Esophagus squamous epithelium (tissue), 5 donors: ENCODE results near the gene ESR2. TPM values are rescaled to one million over a fixed set of nuclear protein-coding genes. Genes with fewer than 3 reads are reported as not detected.

ENCODE experiments used
- DNase-seq: peaks from one replicate; lab custom pipeline; 2025; lab: John Stamatoyannopoulos, UW
- H3K27ac ChIP-seq, 4 donors: fragments of 200-600 bp; sonication (generic); one replicate each; pipeline ENCODE4 v1.5.1; 2016 to 2019; ENCODE audit warnings: mild to moderate bottlenecking in 1 of 4
- H3K27me3 ChIP-seq, 4 donors: fragments of 200-600 bp; sonication (generic); 1 replicate in 3 of 4; 2 replicates in 1 of 4; pipeline versions ENCODE4 v1.5.1 to v1.6.0; 2017 to 2021; ENCODE audit warnings: antibody characterized with exemption in 1 of 4
- H3K36me3 ChIP-seq, 3 donors: fragments of 200-600 bp; sonication (generic); one replicate each; pipeline ENCODE4 v1.5.1; 2016 to 2019
- H3K4me1 ChIP-seq, 3 donors: fragments of 200-600 bp; sonication (generic); one replicate each; pipeline ENCODE4 v1.5.1; 2017 to 2019
- H3K4me3 ChIP-seq, 4 donors: fragments of 200-600 bp; sonication (generic); 1 replicate in 3 of 4; 2 replicates in 1 of 4; pipeline ENCODE4 v1.5.1; 2016 to 2019; ENCODE audit warnings: mild to moderate bottlenecking in 2 of 4, moderate library complexity in 1 of 4
- H3K9me3 ChIP-seq, 3 donors: fragments of 200-600 bp; sonication (generic); one replicate each; pipeline ENCODE4 v1.5.1; 2016 to 2019
- POLR2A ChIP-seq, 4 donors: fragments of 450-650 bp; IDR thresholded peaks; one replicate each; pipeline ENCODE4 v1.6.1; 2017; ENCODE audit warnings: antibody characterized with exemption in 4 of 4, mild to moderate bottlenecking in 4 of 4, moderate library complexity in 3 of 4
- whole genome bisulfite sequencing, 2 donors: methylation state at CpG; one replicate each; pipeline ENCODE4 v1.1.5; 2018; 5-methylcytosine and 5-hydroxymethylcytosine counted together
- intact Hi-C: fragments of 100-400 bp; cut with DNase I; formaldehyde crosslinking; loops from one replicate; pipeline ENCODE4 v1.15.0; 2022
- total RNA-seq, 4 donors: library from RNA; depleted of rRNA; stranded (reverse); fragments of >200 nt; gene quantifications; one replicate each; pipeline ENCODE4 v1.1.0, GENCODE V29; 2016
- TF ChIP-seq, protein P1 (sequence below), 6 experiments: fragments of 450-650 bp in 4 of 6; fragments of 200-600 bp in 2 of 6; sonication (generic) in 2 of 6; IDR thresholded peaks; one replicate each; pipeline ENCODE4 v1.5.1; 2016 to 2019; ENCODE audit warnings: antibody characterized with exemption in 6 of 6, mild to moderate bottlenecking in 4 of 6, moderate library complexity in 4 of 6
- donor health status: DM: yes; HTN: yes; CAD: no.

ESR2 gene
- total RNA-seq, 4 donors from 2014 or later = 0.29 to 2.7 (median 0.31) TPM; not detected in 1

DNA sequence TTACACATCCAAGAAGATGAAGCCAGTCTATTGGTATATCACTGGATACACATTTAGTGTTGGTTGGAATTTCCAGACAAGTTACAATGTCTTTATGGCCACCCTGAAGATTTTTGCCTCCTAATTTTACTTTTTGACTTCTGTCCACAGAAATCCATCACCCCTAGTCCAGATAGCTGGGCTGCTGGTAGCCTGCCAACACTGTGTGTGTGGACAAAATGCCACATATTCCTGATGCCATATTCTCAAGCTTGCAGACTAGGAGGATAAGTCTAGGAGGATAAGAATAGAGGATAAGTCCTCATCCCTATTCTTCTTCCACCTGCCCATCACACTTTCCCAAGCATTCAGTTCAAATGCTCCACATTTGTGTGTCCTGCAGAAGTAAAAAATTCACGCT lies 4.6 kb downstream of the ESR2 start:
- whole genome bisulfite sequencing, 2 donors = 93 to 100% methylated on average over 1 of the region's 1 CpG
- intact Hi-C loops = no loop called here

DNA sequence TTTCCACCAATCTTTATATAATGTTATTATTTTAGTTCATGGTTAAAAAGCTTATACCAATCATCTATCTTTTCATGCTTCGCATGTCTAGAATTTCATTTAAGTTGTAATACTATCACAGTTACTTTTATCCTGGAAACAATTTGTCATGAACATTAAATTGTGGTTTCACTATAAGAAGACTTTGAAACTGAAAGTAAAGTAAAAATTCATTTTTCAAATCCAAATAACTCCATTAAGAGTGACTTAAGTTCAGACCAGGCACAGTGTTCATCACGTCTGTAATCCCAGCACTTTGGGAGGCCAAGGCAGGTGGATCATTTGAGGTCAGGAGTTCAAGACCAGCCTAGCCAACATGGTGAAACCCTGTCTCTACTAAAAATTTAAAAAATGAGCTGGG lies 12.4 kb downstream of the ESR2 start:
- Histone ChIP-seq H3K36me3 (no peaks in the 10 kb centered on the region), H3K4me1 (peaks cover 0 to 8% (median 0%) of the 10 kb centered on the region in 3 donors), H3K4me3 (no peak overlapping the region), H3K27me3 (no peaks in the 10 kb centered on the region), H3K27ac (no peak overlapping the region), H3K9me3 (no peaks in the 10 kb centered on the region)
- TF ChIP-seq POLR2A (IDR thresholded peaks at IDR 0.05) = no peak
- TF ChIP-seq, protein P1, sequence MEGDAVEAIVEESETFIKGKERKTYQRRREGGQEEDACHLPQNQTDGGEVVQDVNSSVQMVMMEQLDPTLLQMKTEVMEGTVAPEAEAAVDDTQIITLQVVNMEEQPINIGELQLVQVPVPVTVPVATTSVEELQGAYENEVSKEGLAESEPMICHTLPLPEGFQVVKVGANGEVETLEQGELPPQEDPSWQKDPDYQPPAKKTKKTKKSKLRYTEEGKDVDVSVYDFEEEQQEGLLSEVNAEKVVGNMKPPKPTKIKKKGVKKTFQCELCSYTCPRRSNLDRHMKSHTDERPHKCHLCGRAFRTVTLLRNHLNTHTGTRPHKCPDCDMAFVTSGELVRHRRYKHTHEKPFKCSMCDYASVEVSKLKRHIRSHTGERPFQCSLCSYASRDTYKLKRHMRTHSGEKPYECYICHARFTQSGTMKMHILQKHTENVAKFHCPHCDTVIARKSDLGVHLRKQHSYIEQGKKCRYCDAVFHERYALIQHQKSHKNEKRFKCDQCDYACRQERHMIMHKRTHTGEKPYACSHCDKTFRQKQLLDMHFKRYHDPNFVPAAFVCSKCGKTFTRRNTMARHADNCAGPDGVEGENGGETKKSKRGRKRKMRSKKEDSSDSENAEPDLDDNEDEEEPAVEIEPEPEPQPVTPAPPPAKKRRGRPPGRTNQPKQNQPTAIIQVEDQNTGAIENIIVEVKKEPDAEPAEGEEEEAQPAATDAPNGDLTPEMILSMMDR (IDR thresholded peaks at IDR 0.05) = no peak
- intact Hi-C loops = no loop called here
- no peak for DNase-seq
- 34 to 41% methylated on average over 2 of the region's 2 CpGs for WGBS, 2 donors

More for the DNA sequence above, 4.6 kb downstream of the ESR2 start:
- Histone ChIP-seq H3K4me3 (no peak overlapping the region), H3K27me3 (peaks cover 0 to 30% (median 4%) of the 10 kb centered on the region in 4 donors), H3K4me1 (peaks cover under 1 to 13% (median 9%) of the 10 kb centered on the region in 3 donors), H3K36me3 (no peaks in the 10 kb centered on the region), H3K27ac (no peak overlapping the region), H3K9me3 (no peaks in the 10 kb centered on the region)
- DNase-seq = no peak
- no peak for TF ChIP-seq POLR2A (IDR thresholded peaks at IDR 0.05)
- TF ChIP-seq, protein P1 (IDR thresholded peaks at IDR 0.05) = no peak

DNA sequence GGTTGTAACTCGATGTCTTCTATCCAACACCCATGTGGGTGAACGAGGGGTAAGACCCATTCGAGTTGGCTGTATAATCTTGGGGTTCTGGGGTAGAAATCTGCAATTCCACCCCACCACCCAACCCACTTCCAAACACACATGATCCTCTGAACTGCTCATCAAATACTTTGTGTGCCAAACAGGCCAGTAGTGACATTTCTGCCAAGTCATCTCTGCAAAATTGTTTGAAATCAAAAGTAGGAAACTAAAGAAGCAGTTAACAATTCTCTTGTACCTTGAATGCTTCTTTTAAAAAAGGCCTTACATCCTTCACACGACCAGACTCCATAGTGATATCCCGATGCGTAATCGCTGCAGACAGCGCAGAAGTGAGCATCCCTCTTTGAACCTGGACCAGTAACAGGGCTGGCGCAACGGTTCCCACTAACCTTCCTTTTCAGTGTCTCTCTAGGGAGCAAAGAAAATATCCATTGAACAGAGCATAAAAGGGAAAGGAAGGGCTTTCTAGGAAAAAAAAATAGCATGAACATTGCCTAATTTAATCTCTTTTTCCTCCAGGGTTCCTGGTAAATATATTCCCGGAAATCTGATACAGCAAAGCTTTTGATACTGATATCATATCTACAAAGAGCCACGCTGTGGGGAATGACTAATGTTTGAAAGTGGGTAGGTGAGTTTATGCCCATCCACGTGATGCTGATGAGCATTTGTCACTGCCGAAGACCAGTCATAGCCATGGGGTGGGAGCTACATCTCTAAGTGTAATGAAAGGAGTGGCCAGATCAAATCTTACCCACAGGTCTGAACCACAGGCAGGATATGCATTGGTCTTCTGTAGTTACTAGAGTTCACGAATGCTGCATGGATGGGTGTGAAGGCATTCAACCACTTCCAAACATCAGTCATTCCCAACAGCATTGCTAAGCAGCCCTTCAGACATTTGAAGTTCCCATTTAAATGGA lies 14.2 kb downstream of the ESR2 start:
- no peak for DNase-seq
- WGBS, 2 donors = 70 to 72% methylated on average over 15 of the region's 15 CpGs
- no peak overlapping the region for H3K27ac ChIP-seq
- H3K4me3 ChIP-seq = no peak overlapping the region
- intact Hi-C loops = no loop called here
- no peaks in the 10 kb centered on the region for H3K27me3 ChIP-seq
- no peak for TF ChIP-seq POLR2A (IDR thresholded peaks at IDR 0.05)
- TF ChIP-seq, protein P1 (IDR thresholded peaks at IDR 0.05) = no peak
- H3K9me3 ChIP-seq = no peaks in the 10 kb centered on the region
- no peaks in the 10 kb centered on the region for H3K36me3 ChIP-seq
- peaks cover 0 to 8% (median 0%) of the 10 kb centered on the region in 3 donors for H3K4me1 ChIP-seq

DNA sequence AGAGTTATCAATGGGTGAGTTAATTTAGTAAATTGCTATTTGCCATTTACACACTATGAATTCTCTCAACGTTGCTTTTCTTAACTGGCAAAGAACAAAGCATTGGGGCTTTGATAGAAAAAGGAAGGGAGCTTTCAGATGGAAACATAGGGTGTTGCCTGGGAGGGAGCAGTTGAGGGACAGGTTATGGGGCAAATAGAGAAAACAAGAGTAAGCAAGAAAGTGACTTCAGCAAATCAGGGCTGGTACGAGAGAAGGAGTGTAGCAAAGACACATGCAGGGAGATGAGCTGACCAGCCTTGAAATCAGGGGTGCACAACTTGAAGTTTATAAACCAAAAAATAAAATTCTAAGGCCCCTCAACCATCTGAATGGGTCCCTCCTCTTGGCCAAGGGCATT lies 15.7 kb downstream of the ESR2 start:
- Histone ChIP-seq H3K27me3 (no peaks in the 10 kb centered on the region), H3K27ac (no peak overlapping the region), H3K4me3 (no peak overlapping the region), H3K9me3 (peaks cover 0 to 4% (median 0%) of the 10 kb centered on the region in 3 donors), H3K36me3 (no peaks in the 10 kb centered on the region), H3K4me1 (peaks cover 0 to 8% (median 0%) of the 10 kb centered on the region in 3 donors)
- no peak for DNase-seq
- intact Hi-C loops = no loop called here
- WGBS, 2 donors = 52 to 66% methylated on average over 2 of the region's 2 CpGs
- TF ChIP-seq, protein P1 (IDR thresholded peaks at IDR 0.05) = no peak
- no peak for TF ChIP-seq POLR2A (IDR thresholded peaks at IDR 0.05)

DNA sequence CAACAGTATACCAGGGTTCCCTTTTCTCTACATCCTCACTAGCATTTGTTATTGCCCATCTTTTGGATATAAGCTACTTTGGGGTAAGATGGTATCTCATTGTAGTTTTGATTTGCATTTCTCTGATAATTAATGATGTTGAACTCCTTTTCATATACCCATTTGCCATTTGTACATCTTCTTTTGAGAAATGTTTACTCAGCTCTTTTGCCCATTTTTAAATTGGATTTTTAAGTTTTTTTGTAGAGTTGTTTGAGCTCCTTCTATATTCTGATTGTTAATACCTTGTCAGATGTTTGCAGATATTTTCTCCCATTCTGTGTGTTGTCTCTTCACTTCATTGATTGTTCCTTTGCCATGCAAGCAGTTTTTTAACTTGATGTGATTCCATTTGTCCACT lies 22.2 kb downstream of the ESR2 start:
- H3K4me3 ChIP-seq = no peak overlapping the region
- H3K27ac ChIP-seq = no peak overlapping the region
- no peak for DNase-seq
- peaks cover 0 to 7% (median 0%) of the 10 kb centered on the region in 3 donors for H3K9me3 ChIP-seq
- no peaks in the 10 kb centered on the region for H3K36me3 ChIP-seq
- H3K4me1 ChIP-seq = no peaks in the 10 kb centered on the region
- intact Hi-C loops = no loop called here
- no peaks in the 10 kb centered on the region for H3K27me3 ChIP-seq
- TF ChIP-seq POLR2A (IDR thresholded peaks at IDR 0.05) = no peak
- TF ChIP-seq, protein P1 (IDR thresholded peaks at IDR 0.05) = no peak
